Breast epithelium (tissue), 3 donors: ENCODE results near the gene MTNR1A.

Experiments
- CTCF ChIP-seq, 3 donors: fragments of 450-650 bp; IDR thresholded peaks; one replicate each; pipeline ENCODE4 v1.5.1; 2016 to 2017; ENCODE audit warnings: antibody characterized with exemption in 3 of 3, mild to moderate bottlenecking in 3 of 3, moderate library complexity in 3 of 3
- POLR2A ChIP-seq: fragments of 450-650 bp; IDR thresholded peaks from one replicate; pipeline ENCODE4 v1.6.1; 2016; ENCODE audit warnings: antibody characterized with exemption, mild to moderate bottlenecking, moderate library complexity
- POLR2AphosphoS5 ChIP-seq, 3 donors: sonication (generic); formaldehyde crosslinking; IDR thresholded peaks; one replicate each; pipeline ENCODE4 v1.6.1; 2017; ENCODE audit warnings: antibody characterized with exemption in 3 of 3

GRCh38 chr4:186604124-186604807 lies 48.9 kb upstream of the MTNR1A start:
- TF ChIP-seq CTCF (IDR thresholded peaks at IDR 0.05), result no peak
- TF ChIP-seq POLR2A, result no peak
- TF ChIP-seq POLR2AphosphoS5 (IDR thresholded peaks at IDR 0.05), result no peak
